Activated CD8-positive, alpha-beta memory T cell treated with anti-CD3 and anti-CD28 coated beads, Interleukin-2, amount 50 U/mL, for 24 hours (primary cell): ENCODE results near the gene FOSB.

ENCODE experiments used
- DNase-seq: peaks from one replicate; pipeline ENCODE4 v3.0.0-alpha.2; 2020; ENCODE audit errors: extremely low read depth

FOSB gene

DNA sequence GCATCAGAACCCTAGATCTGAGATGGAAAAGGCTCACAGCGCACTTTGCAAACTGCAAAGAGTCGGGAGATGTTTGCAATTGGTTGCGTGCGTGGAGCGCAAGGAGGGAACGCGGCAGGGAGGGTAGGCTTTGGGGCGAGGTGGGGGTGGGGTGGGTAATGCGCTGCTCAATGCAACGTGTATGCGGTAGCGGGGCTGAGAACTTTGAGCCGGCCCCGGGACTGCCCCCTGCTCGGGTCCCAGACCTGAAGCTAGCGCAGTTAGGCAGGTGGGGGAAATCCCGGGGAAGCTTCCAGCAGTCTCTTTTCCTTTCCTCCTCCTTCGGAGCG lies 971 bp downstream of the FOSB start:
- DNase-seq: no peak

GRCh38 chr19:45469132-45469944 lies 1.5 kb downstream of the FOSB start:
- DNase-seq: peak; percentile 85

DNA sequence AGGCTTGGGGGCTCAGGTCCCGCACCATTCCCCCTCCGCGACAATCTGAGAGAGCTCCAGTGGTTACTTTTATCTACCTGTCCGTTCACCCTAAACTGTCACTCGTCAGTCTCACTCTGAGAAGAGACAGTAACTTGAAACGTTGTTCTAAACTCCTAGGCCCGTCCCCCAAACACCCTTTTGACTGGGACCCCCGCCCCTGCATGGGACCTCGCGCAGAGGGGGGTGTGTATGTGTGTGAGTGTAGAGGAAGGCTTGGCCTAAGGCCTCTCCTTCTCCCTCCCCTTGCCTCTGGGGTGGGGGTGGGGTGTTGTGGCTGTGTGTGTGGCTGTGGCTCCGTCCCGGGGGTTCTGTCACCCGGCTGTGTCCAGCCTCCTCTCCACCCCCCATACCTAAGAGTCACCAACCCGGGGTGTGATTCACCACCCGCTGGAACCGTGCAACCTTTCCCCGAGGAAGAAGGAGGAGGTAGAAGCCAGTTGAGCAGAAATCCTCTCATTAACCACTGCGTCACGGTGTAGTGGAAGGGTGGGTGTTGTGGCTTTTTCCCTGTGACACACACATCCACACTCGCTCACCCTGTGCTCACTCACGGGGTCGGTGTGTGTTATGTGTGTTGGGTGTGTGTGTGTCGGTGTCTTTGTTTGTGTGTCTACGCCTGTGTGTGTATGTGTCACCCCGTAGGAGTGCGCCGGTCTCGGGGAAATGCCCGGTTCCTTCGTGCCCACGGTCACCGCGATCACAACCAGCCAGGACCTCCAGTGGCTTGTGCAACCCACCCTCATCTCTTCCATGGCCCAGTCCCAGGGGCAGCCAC lies 2.4 kb downstream of the FOSB start:
- no peak for DNase-seq

DNA sequence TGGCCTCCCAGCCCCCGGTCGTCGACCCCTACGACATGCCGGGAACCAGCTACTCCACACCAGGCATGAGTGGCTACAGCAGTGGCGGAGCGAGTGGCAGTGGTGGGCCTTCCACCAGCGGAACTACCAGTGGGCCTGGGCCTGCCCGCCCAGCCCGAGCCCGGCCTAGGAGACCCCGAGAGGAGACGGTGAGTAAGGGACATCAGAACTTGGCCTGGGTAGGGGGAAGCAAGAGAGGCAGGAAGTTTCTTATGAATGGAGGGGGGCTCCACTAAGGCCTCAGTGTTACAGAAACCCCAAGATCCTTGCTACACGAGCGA lies 2.9 kb downstream of the FOSB start:
- no peak for DNase-seq

DNA sequence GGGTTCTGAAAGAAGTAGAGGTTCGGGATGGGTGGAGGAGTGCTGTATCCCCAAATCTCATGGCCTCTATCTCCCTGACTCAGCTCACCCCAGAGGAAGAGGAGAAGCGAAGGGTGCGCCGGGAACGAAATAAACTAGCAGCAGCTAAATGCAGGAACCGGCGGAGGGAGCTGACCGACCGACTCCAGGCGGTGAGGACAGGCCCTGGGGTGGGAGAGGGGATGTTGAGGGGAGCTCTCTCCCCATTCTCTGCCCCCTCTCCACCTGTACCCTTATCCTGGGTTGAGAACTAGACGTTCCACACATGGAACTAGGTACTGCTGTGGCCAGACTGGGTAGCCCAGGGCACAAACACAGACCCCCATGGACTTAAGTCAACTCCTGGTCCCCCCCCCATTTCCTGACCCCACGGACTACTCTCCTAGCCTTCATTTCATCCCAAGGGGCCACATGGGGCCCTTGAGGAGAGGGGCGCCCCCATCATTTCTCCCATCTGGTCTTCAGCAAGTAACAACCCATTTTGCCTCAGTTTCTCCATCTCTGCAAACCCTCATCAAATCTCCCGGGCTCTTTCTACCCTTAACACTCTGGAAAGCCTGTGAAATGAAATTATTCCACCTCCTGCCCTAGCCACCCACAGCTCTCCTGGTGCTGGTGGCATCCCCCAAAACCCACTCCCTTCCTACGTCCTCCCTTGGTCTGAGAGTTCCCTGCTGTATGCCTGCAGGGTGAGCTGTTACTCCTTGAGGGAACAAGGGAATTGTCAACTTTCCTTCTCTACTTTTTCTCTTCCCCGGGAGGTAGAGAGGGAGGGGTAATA lies 3.5 kb downstream of the FOSB start:
- DNase-seq: no peak

- no peak for DNase-seq
Observed at GRCh38 chr19:45471931-45472562, 4.3 kb downstream of the FOSB start.

DNA sequence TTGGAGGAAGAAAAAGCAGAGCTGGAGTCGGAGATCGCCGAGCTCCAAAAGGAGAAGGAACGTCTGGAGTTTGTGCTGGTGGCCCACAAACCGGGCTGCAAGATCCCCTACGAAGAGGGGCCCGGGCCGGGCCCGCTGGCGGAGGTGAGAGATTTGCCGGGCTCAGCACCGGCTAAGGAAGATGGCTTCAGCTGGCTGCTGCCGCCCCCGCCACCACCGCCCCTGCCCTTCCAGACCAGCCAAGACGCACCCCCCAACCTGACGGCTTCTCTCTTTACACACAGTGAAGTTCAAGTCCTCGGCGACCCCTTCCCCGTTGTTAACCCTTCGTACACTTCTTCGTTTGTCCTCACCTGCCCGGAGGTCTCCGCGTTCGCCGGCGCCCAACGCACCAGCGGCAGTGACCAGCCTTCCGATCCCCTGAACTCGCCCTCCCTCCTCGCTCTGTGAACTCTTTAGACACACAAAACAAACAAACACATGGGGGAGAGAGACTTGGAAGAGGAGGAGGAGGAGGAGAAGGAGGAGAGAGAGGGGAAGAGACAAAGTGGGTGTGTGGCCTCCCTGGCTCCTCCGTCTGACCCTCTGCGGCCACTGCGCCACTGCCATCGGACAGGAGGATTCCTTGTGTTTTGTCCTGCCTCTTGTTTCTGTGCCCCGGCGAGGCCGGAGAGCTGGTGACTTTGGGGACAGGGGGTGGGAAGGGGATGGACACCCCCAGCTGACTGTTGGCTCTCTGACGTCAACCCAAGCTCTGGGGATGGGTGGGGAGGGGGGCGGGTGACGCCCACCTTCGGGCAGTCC lies 5.0 kb downstream of the FOSB start:
- DNase-seq: no peak

GRCh38 chr19:45473367-45473681 lies 5.5 kb downstream of the FOSB start:
- no peak for DNase-seq

DNA sequence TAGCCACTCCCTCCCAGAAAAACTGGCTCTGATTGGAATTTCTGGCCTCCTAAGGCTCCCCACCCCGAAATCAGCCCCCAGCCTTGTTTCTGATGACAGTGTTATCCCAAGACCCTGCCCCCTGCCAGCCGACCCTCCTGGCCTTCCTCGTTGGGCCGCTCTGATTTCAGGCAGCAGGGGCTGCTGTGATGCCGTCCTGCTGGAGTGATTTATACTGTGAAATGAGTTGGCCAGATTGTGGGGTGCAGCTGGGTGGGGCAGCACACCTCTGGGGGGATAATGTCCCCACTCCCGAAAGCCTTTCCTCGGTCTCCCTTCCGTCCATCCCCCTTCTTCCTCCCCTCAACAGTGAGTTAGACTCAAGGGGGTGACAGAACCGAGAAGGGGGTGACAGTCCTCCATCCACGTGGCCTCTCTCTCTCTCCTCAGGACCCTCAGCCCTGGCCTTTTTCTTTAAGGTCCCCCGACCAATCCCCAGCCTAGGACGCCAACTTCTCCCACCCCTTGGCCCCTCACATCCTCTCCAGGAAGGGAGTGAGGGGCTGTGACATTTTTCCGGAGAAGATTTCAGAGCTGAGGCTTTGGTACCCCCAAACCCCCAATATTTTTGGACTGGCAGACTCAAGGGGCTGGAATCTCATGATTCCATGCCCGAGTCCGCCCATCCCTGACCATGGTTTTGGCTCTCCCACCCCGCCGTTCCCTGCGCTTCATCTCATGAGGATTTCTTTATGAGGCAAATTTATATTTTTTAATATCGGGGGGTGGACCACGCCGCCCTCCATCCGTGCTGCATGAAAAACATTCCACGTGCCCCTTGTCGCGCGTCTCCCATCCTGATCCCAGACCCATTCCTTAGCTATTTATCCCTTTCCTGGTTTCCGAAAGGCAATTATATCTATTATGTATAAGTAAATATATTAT lies 6.1 kb downstream of the FOSB start:
- no peak for DNase-seq

GRCh38 chr19:45474606-45475521 lies 7.1 kb downstream of the FOSB start:
- no peak for DNase-seq

DNA sequence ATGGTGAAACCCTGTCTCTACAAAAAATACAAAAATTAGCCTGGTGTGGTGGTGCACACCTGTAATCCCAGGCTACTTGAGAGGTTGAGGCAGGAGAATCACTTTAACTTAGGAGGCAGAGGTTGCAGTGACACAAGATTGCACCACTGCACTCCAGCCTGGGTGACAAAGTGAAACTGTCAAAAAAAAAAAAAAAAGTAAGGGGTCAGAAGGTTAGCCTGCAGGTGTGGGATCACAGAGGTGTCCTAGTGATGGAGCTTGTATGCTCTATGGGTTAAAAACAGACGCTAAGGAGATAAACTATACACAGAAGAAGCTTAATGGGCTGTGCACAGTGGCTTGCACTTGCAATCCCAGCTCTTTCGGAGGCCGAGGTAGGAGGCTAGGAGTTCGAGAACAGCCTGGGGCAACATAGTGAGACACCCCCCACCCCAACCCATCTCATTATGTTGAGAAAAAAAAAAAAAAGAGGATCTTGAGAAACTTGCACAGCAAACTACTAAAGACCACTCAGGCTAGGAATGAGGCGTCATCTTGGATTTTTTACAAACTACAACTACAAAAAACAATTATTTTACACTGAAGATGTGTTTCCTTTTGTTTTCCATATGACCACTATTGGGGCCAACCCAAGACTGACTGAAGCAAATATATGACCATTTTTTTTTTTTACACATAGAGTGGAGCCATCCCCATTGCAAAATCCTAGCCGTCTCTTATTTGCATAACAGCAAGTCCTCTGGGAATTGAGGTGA lies 7.9 kb downstream of the FOSB start:
- no peak for DNase-seq

DNA sequence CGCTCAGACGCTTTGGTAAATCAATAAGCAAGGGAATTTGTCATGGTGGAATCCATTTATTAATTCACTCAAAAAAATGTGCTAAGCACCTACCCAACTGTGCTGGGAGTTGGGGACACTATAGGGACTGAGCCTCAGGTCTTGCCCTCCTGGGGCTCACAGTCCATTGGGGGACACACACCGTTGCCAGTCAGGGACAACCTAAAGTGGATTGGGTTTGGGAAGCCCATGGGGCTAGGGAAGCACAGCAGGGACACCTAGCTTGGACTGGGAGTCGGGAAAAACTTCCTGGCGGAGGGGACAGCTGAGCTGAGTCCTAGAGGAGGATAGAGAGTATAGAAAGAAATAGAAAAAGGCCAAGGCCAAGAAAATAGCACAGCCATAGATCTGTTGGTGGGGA lies 8.5 kb downstream of the FOSB start:
- DNase-seq: no peak

DNA sequence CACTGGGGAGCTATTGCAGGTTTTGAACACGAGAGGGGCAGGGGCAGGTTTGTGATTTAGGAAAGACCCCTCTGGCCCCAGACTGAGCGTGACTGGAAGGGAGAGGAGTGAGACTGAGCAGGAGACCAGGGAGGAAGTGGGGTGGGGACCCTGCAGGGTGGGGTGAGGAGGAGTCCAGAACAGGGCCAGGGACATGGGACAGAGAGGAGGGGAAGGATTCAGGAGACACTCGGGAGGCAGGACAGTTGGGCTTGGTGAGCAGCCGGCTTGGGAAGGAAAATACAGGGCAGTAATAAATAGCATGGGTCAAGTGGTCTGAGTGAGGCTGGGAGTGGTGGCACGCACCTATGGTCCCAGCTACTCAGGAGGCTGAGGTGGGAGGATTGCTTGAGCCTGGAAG lies 9.4 kb downstream of the FOSB start:
- no peak for DNase-seq

DNA sequence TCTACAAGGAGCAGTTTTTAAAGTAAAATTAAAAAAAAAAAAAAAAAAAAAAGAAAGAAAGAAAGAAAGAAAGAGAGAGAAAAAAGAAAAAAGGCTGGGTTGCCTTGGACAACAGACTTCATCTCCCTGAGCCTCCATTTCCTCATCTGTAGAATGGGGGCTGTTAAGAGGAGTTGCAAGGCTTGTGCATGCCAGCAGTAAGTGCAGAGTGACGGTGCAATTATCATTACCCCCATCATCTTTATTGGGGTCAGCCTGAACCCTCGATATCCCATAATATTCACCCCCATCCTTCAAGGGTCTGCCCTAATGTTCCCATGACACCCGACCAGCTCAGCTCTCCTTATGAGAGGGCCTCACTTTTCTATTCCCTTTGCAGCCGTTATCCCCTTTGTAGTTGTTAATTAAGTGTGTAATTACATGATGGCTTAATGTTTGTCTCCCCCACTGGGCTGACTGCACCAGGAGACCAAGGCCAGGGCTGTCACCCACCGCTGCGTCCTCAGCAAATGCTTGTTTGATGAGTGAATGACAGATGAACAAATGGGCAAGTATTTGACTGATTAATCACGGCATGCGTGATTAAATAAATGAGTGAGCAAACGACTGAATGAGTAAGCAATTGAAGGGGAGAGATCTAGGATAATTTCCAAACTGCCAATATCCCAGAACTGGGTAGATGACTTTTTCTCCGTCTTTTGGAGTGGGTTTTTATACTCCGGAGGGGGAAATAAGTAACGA lies 10.1 kb downstream of the FOSB start:
- DNase-seq: no peak

GRCh38 chr19:45478454-45479238 lies 10.8 kb downstream of the FOSB start:
- peak; percentile 83 for DNase-seq

DNA sequence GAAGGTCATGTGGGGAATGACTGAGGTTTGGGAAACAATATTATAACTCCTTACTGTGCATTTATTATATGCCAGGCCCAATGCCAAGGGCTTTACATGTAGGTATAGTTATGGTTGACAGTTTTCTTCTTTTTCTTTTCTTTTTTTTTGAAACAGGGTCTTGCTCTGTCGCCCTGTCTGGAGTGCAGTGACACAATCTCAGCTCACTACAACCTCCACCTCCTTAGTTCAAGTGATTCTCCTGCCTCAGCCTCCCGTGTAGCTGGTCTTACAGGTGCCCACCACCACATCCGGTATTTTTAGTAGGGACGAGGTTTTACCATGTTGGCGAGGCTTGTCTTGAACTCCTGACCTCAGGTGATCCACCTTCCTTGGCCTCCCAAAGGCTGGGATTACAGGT lies 15.2 kb downstream of the FOSB start:
- no peak for DNase-seq
